GM12864 (cell line): ENCODE results near the gene HIRIP3.

ENCODE experiments used
- DNase-seq: peaks from one replicate; pipeline ENCODE4 v3.0.0-alpha.2; 2011; ENCODE audit warnings: low read depth
- H3K4me3 ChIP-seq: 2 replicates; pipeline ENCODE4 v1.5.1; 2011; ENCODE audit warnings: mild to moderate bottlenecking, low read depth, low read length, control low read depth
- CTCF ChIP-seq: IDR thresholded peaks from 2 replicates; pipeline ENCODE4 v1.5.1; 2011; ENCODE audit warnings: low read depth, mild to moderate bottlenecking, moderate library complexity, low read length, control low read depth, inconsistent platforms; ENCODE audit errors: missing control alignments

Gene HIRIP3

GRCh38 chr16:30030841-30031413 lies 35.5 kb upstream of the HIRIP3 start, which contains the start of gene TLCD3B:
TLCD3B (minus strand) TSS chr16:30031271; CDS start chr16:30030527, 744 bp downstream.
- TF ChIP-seq CTCF = no peak
- no peak within 1 kb of the TSS for H3K4me3 ChIP-seq
- no peak for DNase-seq

GRCh38 chr16:30030011-30030685 lies 34.7 kb upstream of the HIRIP3 start:
- no peak overlapping the region for H3K4me3 ChIP-seq
- no peak for TF ChIP-seq CTCF
- no peak for DNase-seq

- no peak for TF ChIP-seq CTCF
- H3K4me3 ChIP-seq = no peak overlapping the region
- no peak for DNase-seq
These were observed 33.1 kb upstream of the HIRIP3 start for GRCh38 chr16:30028438-30029076.

- no peak for TF ChIP-seq CTCF
- DNase-seq = no peak
These were observed 32.4 kb upstream of the HIRIP3 start for GRCh38 chr16:30027588-30028437.

GRCh38 chr16:30026449-30026848 lies 31.0 kb upstream of the HIRIP3 start:
- TF ChIP-seq CTCF = no peak
- DNase-seq = no peak
- H3K4me3 ChIP-seq = no peak overlapping the region

More at GRCh38 chr16:30027588-30028437, 32.4 kb upstream of the HIRIP3 start:
- H3K4me3 ChIP-seq = no peak overlapping the region

- no peak for TF ChIP-seq CTCF
- DNase-seq = no peak
- no peak overlapping the region for H3K4me3 ChIP-seq
These were observed 30.2 kb upstream of the HIRIP3 start for GRCh38 chr16:30025574-30025973.
